NCI-H460 (cell line): ENCODE results near the gene SNCA. TPM values are rescaled to one million over a fixed set of nuclear protein-coding genes. Genes with fewer than 3 reads are reported as not detected.

Source experiments
- DNase-seq: peaks from one replicate; pipeline ENCODE4 v3.0.0-alpha.2; 2016; ENCODE audit warnings: low read depth; ENCODE audit errors: extremely low read depth
- polyA plus RNA-seq: library from polyadenylated mRNA; depleted of rRNA; stranded (reverse); fragments of >200 nt; gene quantifications from 2 replicates; pipeline ENCODE4 v1.2.3, GENCODE V29; 2014; cell fraction: nucleus; rRNA removed
- total RNA-seq: library from RNA; depleted of rRNA; stranded (reverse); fragments of >200 nt; shearing (Covaris generic); gene quantifications from 2 replicates; pipeline ENCODE4 v1.2.3, GENCODE V29; 2014; rRNA removed

The SNCA gene
- 99.1 and 110 TPM in 2 replicates for total RNA-seq
- polyA plus RNA-seq, result 74.3 and 78.2 TPM in 2 replicates

DNA sequence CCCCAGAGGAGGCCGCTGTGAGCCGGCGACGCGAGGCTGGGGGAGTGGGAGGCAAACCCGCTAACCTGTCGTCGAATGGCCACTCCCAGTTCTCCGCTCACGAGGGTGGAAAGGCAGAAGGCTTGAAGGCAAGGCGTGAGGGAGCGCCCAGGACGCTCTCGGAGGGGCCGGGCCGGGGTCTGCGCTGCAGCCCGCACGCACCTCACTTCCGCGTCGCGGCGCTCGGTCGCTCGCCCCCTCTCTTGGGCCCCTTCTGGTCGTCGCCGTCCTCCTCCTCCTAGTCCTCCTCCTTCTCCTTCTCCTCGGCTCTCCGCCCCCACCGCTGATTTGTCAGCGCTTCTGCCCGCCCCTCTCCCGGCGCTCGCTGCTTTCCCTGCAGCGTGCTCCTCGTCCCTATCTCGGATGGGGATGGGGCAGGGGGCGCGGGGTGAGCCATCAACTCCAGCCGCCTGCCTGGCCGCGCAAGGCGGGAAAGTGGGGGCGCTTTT lies at the start of gene SNCA:
TSS of gene SNCA (minus strand) at position 265 of the 488 bp plus-strand sequence. CDS start 1,494 bp downstream, outside the sequence.
- DNase-seq, result peak; percentile 72

DNA sequence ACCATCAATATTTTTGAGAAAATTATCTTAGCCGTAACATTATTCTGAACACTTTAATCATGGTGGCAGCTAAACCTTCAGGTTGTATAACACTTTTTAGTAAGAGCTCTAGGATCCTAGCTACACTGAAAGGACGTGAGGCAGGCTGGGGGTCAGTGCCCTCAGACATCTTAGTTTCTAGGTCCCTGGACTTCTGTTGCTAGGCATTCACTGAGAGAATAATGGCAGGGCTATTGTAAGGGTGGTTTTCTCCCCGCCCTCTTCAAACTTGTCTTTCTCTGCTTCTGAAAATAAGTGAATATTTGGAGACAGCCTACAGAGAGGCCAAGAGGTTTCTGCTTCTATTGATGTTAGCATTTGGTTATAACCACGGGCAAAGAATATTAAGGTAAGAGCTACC lies 42.3 kb upstream of the SNCA start:
- DNase-seq, result no peak

DNA sequence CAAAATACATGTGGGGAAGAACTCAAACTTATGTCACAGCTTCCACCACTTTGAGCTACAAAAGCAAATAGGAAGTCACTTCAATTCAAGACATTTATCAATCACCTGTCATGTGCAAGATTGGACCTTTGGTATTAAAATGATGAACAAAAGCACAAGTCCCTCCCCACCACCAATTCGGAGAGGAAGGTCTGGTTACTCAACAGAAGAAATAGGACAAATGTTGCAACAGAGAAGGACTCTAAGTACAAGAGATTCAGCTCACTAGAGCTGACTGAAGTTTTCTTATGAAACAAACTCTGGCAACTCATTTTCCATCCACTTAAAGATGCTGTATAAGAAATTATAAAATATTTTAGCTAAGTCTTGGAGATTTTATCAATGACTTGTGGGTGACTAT lies 41.6 kb upstream of the SNCA start:
- no peak for DNase-seq

DNA sequence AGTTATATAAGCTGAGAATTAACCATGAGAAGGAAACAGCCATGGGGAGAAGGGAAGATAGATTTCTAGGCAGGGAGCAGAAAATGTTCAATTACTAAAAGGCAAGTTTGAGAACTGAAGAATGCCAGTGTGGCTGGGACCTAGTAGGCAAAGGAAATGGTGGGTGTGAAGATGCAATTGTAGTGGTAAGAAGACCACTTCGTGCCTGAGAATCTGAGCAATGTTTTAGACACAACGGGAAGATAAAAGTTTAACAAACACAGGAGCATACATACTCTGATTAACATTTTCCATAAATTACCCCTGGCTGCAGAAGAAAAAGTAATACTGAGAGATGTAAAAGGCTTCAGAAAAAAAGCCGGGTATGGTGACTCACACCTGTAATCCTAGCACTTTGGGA lies 39.6 kb upstream of the SNCA start:
- DNase-seq, result no peak

DNA sequence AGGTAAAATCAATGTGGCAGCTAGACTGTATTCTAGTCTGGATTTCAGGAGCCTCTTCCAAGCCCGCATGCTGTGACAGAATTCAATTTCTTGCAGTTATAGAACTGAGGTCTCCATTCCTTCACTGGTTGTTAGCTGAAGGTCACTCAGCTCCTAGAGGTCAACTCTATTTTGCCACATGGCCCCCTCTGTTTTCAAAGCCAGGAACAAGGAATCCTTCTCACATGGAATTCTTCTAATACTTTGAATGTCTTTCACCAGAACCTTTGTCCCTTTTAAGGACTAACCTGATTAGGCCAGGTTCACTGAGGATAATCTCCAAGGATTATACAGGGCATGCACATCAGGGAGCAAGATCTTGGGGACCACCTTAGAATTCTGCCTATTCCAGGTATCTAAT lies 34.2 kb upstream of the SNCA start:
- DNase-seq, result no peak

DNA sequence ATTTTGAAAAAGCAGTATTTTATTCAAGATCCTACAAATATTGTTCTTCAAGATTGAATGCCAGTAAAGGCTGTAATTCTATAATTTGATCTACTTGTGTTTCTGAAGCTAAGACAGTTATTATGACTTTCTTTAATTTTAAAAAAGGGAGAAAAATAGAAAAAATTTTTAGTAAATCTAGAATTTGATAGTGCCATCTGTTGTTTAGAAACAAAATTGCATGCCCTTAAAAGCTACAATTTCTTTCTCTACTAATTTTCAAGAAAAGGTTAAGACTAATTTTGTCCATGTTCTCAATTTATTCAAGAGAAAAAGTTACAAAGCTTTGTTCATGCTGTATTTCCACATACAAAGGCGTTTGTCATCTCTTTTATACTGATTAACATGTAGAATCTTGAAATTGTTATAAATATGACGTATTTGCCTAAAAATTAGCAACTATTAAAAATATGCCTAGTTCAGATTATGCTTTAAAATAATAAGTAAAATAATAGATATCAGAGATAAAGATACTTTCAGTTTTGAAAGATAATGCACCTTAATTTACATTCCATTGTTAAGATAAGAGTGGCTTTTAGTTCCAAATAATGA lies 32.1 kb upstream of the SNCA start:
- DNase-seq, result no peak

DNA sequence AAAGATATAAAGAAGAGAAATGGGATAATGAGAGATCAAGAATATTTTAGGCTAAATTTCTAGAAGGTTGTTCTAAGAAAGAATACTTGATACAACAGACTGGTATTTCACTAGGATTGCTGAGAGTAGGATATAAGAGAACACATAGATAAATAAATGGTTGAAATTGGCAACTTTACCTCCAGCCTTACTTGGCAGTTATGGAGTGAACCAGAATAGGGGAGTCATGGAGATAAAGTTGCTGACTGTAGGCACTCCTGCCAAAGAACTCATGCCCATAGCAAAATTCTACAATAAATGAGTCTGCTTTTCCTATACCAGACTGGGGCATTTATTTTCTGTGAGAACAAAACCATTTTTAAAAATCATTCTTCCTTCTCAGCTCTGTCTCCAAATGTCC lies 31.3 kb upstream of the SNCA start:
- DNase-seq, result no peak

DNA sequence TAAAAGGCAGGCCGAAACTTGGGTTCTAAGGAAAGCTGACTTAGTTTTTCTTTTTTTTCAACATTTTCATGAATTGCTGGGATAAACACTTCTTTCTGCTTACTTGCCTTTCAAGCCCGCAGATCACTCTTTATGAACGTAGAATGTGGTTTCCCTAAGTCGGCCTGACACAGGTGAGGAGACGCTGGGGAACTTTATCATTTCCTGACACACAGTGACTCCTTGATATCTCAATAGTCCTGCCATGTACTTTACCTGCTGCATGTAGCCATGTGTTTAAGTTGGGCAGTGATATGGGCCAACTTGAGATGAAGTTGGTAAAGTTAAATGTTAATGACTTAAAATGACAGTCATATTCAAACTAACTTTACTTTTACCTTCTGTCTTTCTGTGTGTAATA lies 26.6 kb upstream of the SNCA start:
- no peak for DNase-seq

DNA sequence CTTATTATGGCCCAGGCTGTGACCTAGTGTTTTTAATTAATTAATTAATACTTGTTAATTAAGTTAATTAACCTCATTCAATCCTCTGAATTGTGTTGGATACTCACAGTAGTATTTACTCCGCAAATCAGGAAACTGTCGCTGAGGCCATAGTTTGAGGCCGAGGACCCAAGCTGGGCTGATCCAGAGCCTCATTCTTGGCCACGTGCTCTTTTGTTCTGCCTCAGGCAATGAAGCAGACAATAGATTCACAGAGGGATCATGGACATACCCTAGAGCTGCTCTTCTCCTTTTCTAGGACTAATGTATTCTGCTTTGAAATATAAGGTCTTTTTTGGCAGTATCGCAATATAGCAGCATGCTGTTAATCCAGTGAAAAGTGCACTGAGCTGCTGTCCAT lies 24.0 kb upstream of the SNCA start:
- no peak for DNase-seq

DNA sequence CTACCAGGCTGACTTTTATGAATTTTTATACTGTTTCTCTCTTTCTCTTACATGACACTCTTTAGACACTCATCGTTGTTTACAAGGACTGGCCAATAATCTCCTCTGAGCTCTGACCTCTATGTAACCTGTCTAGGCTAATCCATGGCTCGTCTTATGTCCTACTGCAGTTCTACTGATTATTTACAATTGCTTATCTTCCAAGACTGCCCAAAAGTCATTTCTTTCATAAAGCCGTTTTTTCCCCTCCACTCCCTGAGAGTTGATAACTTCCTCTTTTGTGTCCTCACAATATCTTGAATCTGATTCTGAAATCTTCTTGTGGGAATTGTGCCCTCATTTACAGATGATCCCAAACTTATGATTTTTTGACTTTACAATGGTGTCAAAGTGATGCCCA lies 18.3 kb upstream of the SNCA start:
- DNase-seq, result no peak

DNA sequence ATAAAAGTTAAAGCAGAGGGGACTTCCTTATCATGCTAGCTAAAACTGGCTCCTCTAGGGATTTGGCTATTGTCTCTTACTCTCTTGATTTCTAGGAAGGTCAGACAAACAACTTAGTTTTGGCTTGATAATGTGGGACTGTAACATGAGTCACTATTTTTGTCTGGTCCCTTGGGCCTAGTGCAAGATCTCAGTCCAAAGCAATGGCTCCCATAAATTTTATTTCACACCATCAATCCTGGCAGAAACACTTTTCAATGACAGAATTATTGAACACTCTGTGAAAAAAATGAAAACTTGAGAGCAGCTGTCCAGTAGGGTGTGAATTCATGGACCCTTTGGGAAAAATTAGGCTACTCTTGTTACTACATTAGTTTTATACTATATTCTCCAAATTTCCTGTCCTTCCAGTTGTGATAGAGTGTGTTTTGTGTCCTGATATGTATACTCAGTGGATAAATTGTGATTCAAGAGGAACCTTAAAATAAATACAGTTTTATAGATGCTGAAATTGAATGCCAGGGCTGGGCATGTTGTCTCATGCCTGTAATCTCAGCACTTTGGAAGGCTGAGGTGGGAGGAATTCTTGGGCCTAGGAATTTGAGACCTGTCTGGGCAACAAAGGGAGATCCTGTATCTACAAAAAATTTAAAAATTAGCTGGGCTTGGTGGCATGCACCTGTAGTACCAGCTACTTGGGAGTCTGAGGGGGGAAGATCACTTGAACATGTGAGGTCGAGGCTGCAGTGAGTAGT lies 10.8 kb upstream of the SNCA start:
- no peak for DNase-seq

DNA sequence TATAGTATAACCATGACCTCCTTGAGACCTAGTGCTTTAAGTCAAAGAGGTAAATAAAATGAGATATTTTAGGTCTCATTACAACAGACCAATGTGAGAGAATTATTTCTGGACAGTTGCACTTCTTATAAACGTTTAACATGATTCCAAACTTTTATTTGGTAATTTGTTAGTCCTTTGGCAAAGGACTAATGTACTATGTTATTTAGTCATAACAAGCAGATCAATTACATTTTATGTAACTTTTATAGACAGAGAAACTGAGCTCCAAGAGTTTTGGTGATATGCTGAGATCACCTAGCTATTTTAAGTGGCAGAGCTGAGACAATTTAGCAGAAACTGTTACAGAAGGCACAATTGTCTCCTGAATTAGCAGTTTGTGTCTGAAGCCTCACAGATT lies 2.6 kb upstream of the SNCA start:
- no peak for DNase-seq

DNA sequence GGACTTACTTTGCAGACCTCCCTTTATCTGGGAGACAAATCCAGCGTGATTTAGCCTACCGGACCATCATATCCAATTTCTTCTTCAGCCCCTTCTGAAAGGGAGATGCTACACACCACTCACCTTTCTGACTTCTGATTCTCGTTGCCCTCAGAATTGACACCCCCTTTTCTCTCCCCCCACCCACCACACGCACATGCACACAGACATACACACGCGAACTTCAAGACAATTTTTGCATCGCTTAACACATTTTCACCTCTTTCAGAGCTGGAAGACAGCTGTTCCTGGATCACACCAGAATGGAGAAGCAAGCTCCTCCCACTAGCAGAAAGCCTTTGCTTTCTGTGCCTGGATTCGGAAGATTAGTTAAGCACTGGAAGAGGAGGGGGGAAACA lies 1.0 kb upstream of the SNCA start:
- DNase-seq, result no peak

DNA sequence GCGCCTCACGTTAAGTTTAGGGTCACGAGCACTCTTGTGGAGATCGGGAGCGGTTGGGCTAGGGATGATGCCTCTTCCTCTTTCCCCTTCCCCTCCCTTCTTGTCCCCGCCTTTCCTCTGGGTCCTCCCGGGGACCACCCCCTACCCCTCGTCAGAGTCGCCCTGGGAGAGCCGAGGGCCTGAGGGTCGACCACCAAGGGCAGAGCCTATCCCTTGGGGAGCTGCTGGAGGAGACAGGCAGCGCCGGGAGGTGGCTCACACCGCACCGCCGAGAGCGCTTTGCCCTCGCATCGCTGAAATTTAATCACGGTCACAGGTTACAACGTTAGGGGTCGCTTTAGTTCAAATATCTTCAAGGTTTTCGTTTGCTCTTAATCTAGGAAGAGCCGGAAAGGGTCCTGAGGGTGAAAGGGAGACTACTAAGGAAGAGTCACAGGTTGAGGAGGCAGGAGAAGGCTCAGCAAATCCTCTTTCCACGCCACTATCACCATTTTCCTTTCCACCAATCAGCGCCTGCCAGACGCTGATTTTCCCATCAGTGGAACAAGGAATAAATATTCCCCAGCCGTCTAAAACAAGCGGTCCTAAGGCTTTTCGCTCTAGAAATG lies 528 bp upstream of the SNCA start:
- no peak for DNase-seq

DNA sequence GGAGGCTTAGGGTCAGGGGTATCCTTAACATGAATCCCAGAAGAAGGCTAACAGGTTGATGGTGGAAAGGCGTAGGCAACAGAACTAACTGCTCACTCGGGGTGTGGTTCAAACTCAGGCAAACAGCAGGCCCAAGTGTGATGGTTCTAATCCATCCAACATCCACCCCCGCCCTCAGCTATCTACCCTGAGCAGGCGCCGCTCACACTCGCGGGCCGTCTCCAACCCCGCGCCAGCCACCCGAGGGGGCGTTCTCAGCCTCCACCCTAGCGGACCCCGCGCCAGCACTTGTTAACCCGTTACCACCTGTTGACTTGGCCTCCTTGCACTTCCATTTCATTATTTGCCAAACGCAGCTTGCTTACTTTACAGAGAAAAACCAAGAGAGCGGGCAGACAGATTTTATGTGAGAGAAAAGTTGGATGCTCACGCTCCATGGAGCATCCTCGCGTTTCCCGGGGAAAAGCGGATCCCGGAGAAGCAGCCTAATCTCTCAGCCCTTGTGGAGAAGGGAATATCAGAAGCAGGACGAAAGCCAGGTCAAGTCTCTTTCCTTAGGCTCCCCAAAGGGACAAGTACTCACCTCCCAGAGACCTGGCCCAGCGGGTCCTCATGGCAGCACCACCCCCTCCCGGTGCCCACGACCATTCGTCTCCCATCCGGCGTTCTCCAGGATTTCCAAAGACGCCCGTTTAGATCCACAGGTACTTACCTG lies 773 bp downstream of the SNCA start:
- DNase-seq, result no peak

DNA sequence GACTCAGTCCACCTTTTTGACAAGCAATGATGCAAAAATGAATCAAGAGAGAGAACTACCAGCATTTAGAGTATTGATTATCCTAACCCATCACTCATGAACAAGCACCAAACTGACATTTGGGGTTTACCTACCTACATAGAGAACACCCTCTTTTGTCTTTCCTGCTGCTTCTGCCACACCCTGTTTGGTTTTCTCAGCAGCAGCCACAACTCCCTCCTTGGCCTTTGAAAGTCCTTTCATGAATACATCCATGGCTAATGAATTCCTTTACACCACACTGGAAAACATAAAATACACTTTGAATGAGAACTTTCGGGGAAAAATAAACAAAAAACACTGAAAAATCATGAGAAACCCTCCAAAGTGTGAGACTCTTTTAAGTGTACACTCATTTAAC lies 1.5 kb downstream of the SNCA start:
- DNase-seq, result no peak

DNA sequence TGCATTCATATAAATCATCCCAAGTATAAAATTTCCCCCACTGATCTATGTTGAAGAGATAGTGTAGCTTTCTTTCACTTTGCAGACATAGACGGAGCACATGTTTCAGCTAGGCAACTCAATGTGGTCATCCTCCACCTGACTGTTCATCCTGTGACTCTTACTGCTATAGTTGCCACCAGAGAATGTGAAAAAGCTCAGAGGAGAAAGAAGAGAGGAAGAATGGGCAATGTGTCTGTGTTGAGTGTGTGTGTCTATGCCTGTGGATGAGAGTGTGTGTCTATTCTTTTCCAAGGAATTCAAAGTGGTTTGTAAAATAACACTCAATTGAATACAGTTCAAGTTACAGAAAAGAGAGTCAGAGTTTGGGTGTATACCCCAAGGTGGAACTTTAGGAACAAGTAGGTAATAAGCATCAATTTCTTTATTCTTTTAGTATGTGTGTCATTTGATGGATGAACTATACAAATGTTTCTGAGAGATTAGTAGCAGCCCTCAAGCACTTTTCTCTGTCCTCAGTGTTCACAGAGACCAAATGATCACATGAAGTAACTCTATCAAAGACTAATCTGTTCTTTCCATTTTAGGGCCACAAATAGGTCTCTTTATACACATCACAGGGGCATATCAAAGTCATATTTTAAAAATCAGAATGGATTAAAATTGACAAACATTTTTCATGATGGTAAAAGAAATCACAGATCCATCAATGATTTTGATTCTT lies 2.3 kb downstream of the SNCA start:
- no peak for DNase-seq

DNA sequence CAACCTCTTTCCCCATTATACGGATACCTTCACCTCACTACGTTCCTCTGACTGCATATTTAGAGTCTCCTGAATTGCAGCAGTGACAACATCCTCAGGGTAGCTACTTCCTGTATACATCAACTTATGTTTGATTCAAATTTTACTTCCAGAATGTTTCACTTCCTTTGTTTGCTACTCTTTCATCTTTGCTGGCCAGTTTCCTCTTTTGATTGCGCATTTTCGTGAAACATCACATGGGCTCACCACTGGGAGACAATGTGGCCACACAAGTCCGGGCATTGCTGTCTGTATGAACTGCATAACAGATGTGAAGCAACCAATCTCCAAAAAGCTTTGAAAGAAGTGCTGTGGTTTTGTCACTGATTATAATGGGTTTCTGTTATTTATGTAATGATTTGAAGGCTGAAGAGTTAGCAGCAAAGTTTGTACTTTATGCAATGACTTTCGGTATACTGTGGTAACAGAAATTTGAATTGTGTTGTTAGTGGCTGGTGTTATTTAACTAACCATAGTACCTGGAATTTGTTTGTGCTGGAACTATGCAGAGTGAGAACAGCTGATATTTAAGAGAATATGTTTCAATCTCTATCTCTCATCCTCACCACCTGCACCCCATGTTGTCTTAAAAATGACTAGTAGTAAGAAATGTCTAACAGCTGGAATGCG lies 7.4 kb downstream of the SNCA start:
- DNase-seq, result no peak

DNA sequence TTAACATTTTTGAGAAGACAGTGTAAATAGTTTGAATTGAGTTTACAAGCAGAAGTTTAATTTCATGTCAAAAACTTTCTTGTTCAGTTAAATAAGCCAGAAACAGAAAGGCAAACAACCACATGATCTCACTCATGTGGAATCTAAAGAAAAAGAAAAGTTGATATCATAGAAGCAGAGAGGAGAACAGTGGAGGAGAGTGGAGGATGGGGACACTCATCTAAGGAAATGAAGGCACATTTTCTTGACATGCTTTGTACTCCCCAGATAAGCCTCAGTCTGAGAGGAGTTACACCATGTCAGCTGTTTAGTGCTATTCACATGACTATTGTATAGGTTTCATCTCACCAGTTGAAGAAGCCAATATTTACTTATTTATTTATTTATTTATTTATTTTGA lies 13.5 kb downstream of the SNCA start:
- DNase-seq, result no peak

DNA sequence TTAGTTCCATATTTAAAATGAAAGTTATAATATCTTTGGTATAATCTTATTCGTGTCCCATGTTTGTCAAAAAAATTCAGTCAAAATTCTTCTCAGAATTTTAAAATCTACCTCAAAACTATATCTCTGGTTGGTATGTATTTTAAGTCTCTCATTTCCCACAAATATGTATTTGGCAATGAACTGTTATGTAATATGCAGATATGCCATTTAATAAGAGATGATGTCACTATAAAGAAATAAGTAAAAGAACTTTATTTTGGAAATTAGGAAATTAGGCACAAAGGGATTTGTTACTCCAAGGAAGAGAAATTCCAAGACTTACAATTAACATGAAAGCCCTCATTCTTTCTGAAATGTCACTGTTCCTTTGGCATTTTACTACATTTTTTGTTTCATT lies 15.3 kb downstream of the SNCA start:
- DNase-seq, result no peak
